Osteoblast (primary cell): ENCODE results near the gene ZBTB37. TPM values are rescaled to one million over a fixed set of nuclear protein-coding genes. Genes with fewer than 3 reads are reported as not detected.
"Not testable (repeated sequence)": the region's sequence is repeated elsewhere in the genome, so short reads cannot be mapped to it uniquely, and the experiment has no call there.

Source experiments
- DNase-seq: peaks from one replicate; pipeline ENCODE4 v3.0.0; 2011; ENCODE audit warnings: low spot score, mixed read lengths; ENCODE audit not compliant: insufficient read length; ENCODE audit errors: missing footprints
- H2AFZ ChIP-seq: 2 replicates; pipeline ENCODE4 v1.6.0; 2011; ENCODE audit warnings: mild to moderate bottlenecking, low read length
- H3K27ac ChIP-seq: 2 replicates; pipeline ENCODE4 v1.5.1; 2011; ENCODE audit warnings: mild to moderate bottlenecking, low read depth, low read length, moderate library complexity
- H3K27me3 ChIP-seq: 2 replicates; pipeline ENCODE4 v1.6.0; 2012; ENCODE audit warnings: mild to moderate bottlenecking, control low read depth, inconsistent platforms, low read length, moderate library complexity; ENCODE audit not compliant: insufficient read depth
- H3K36me3 ChIP-seq: 2 replicates; pipeline ENCODE4 v1.5.1; 2011; ENCODE audit warnings: mild to moderate bottlenecking, low read length, control low read depth, moderate library complexity; ENCODE audit not compliant: insufficient read depth
- H3K4me1 ChIP-seq: 2 replicates; pipeline ENCODE4 v1.5.1; 2011; ENCODE audit warnings: mild to moderate bottlenecking, low read length, control low read depth, moderate library complexity; ENCODE audit not compliant: insufficient read depth
- H3K4me2 ChIP-seq: 2 replicates; pipeline ENCODE4 v1.6.0; 2011; ENCODE audit warnings: mild to moderate bottlenecking, low read length; ENCODE audit not compliant: insufficient read depth
- H3K4me3 ChIP-seq: fragments of 200-600 bp; sonication (generic); 3 replicates; pipeline ENCODE4 v1.5.1; 2012; ENCODE audit warnings: mild to moderate bottlenecking, low read length, inconsistent platforms; ENCODE audit not compliant: insufficient read depth
- H3K79me2 ChIP-seq: 2 replicates; pipeline ENCODE4 v1.6.0; 2012; ENCODE audit warnings: mild to moderate bottlenecking, low read length, control low read depth, inconsistent platforms; ENCODE audit not compliant: insufficient read depth
- H3K9me3 ChIP-seq: 2 replicates; pipeline ENCODE4 v1.5.1; 2011; ENCODE audit warnings: low read depth, low read length, control low read depth
- H4K20me1 ChIP-seq: 2 replicates; pipeline ENCODE4 v1.6.0; 2012; ENCODE audit warnings: mild to moderate bottlenecking, low read length, control low read depth; ENCODE audit not compliant: insufficient read depth
- CTCF ChIP-seq: IDR thresholded peaks from 2 replicates; pipeline ENCODE4 v1.5.1; 2011; ENCODE audit warnings: mild to moderate bottlenecking, low read depth, low read length, moderate library complexity; ENCODE audit errors: extremely low read depth
- total RNA-seq: library from RNA; depleted of rRNA; stranded (reverse); fragments of >200 nt; gene quantifications from 2 replicates; pipeline ENCODE4 v1.2.3, GENCODE V29; 2012

ZBTB37 gene
- total RNA-seq, 1 donor = 10.5 TPM

GRCh38 chr1:173925306-173926242, 57.4 kb downstream of the ZBTB37 start:
- no peak overlapping the region for H3K4me2 ChIP-seq
- no peaks in the 10 kb centered on the region for H3K4me1 ChIP-seq
- no peaks in the 10 kb centered on the region for H4K20me1 ChIP-seq
- no peak for TF ChIP-seq CTCF
- DNase-seq = no peak
- no peaks in the 10 kb centered on the region for H3K9me3 ChIP-seq
- no peaks in the 10 kb centered on the region for H3K79me2 ChIP-seq
- no peak overlapping the region for H3K27ac ChIP-seq
- no peak overlapping the region for H2AFZ ChIP-seq
- no peaks in the 10 kb centered on the region for H3K36me3 ChIP-seq
- peaks cover 4% of the 10 kb centered on the region for H3K27me3 ChIP-seq
- H3K4me3 ChIP-seq = no peak overlapping the region

GRCh38 chr1:173930541-173930940, 62.4 kb downstream of the ZBTB37 start:
- H3K4me3 ChIP-seq, H4K20me1 ChIP-seq, H3K36me3 ChIP-seq, H3K4me1 ChIP-seq, H3K79me2 ChIP-seq, H3K9me3 ChIP-seq, H3K27ac ChIP-seq, DNase-seq, H3K27me3 ChIP-seq, H3K4me2 ChIP-seq, H2AFZ ChIP-seq: not testable (repeated sequence)

GRCh38 chr1:173934440-173934839, 66.3 kb downstream of the ZBTB37 start:
- no peak for TF ChIP-seq CTCF
- no peaks in the 10 kb centered on the region for H3K9me3 ChIP-seq
- H3K27ac ChIP-seq = no peak overlapping the region
- H3K36me3 ChIP-seq = peaks cover 24% of the 10 kb centered on the region
- DNase-seq = no peak
- H3K4me2 ChIP-seq = no peak overlapping the region
- no peaks in the 10 kb centered on the region for H3K4me1 ChIP-seq
- H3K4me3 ChIP-seq = no peak overlapping the region
- no peaks in the 10 kb centered on the region for H3K79me2 ChIP-seq
- H4K20me1 ChIP-seq = no peaks in the 10 kb centered on the region
- H3K27me3 ChIP-seq = no peaks in the 10 kb centered on the region
- no peak overlapping the region for H2AFZ ChIP-seq

GRCh38 chr1:173937062-173937461, 68.9 kb downstream of the ZBTB37 start:
- H3K4me2 ChIP-seq = no peak overlapping the region
- H4K20me1 ChIP-seq = no peaks in the 10 kb centered on the region
- no peaks in the 10 kb centered on the region for H3K4me1 ChIP-seq
- no peaks in the 10 kb centered on the region for H3K79me2 ChIP-seq
- no peaks in the 10 kb centered on the region for H3K9me3 ChIP-seq
- H3K27ac ChIP-seq = no peak overlapping the region
- DNase-seq = no peak
- no peak overlapping the region for H3K4me3 ChIP-seq
- H2AFZ ChIP-seq = no peak overlapping the region
- H3K27me3 ChIP-seq = no peaks in the 10 kb centered on the region
- H3K36me3 ChIP-seq = peaks cover 40% of the 10 kb centered on the region
- TF ChIP-seq CTCF = no peak
